ENCODE results near the gene SF3A1. TPM values are rescaled to one million over a fixed set of nuclear protein-coding genes. Genes with fewer than 3 reads are reported as not detected.

SF3A1 gene
- total and polyA plus RNA-seq, 2 of the 8 experiments (the other 6 are each of a cell fraction or from before 2014, with no cell fraction given), result 27.8 to 285 TPM

DNA sequence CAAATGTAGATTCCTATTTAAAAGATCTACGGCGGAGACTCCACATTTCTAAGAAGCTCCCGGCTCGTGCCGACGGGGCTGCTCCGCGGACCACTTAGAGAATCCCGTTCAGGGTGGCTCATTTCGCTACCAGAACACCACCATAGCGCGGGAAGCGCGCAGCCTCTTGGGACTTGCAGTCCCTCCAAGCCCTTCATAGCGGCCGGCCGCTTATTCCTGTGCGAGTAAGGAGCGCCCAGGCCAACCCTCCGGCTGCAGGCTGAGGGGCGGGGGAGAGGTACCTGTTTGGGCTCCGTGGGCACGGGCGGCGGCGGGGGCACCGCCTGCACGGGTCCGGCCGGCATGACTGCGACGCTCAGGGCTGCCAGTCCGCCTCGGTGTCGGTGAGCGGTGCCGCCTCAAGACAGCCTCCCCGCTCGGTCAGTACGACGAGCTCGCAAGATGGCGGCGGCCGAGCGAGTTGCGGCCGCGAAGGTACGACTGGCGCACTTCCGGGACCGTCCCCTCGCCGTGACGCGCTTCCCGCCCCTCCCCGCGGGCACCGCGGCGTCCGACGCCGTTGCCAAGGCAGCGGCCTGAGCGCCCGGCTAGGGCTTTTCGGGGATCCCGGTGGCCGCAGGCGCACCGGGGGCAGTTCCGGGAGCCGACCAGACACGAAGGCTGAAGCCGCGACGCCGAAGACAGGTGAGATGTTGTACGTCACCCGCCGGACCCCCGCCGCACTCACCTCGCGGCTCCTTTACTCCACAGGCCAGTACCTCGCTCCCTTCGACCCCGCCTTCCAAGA is at the start of gene SF3A1, which contains the start of gene CCDC157 (continued):
- TF ChIP-seq BCL11A (IDR thresholded peaks at IDR 0.05; ENCODE audit: low read depth in 2 of 2, low read length in 2 of 2) (no peak), BRCA1 (IDR thresholded peaks at IDR 0.05; ENCODE audit: low read depth, low read length) (peak; percentile 64), KDM4A (IDR thresholded peaks at IDR 0.05; ENCODE audit: low read depth, low read length, severe bottlenecking) (peak; percentile 97), SRF (IDR thresholded peaks at IDR 0.05; ENCODE audit: low read depth, low read length) (peak; percentile 58; the same call in 1 of the 2 replicates), CHD2 (IDR thresholded peaks at IDR 0.05; ENCODE audit: low read length) (peak; percentile 79), CREB1 (IDR thresholded peaks at IDR 0.05) (peak; percentile 97), ASH2L (IDR thresholded peaks at IDR 0.05; ENCODE audit: low read length) (peak; percentile 90), KDM1A (IDR thresholded peaks at IDR 0.05; ENCODE audit: borderline replicate concordance, low read length) (no peak), RFX5 (IDR thresholded peaks at IDR 0.05; ENCODE audit: borderline replicate concordance, low read depth, low read length) (no peak), EP300 (IDR thresholded peaks at IDR 0.05; ENCODE audit: borderline replicate concordance in 1 of 2, low read depth in 2 of 2, low read length in 2 of 2) (peak in 1 of 2 experiments; percentile 5; a peak in 1 of 3 replicates), CHD1 (IDR thresholded peaks at IDR 0.05; ENCODE audit: low read depth, low read length) (no peak), SP1 (IDR thresholded peaks at IDR 0.05; ENCODE audit: low read depth, low read length) (no peak), CEBPB (IDR thresholded peaks at IDR 0.05; ENCODE audit: low read depth, low read length) (no peak), HDAC2 (IDR thresholded peaks at IDR 0.05; ENCODE audit: borderline replicate concordance in 1 of 2, low read depth in 2 of 2, low read length in 2 of 2) (peak in 1 of 2 experiments; percentile 90; a peak in 2 of 4 replicates), SAP30 (IDR thresholded peaks at IDR 0.05; ENCODE audit: insufficient read depth, insufficient replicate concordance, low read length) (peak; percentile 47), RXRA (IDR thresholded peaks at IDR 0.05; ENCODE audit: insufficient read depth, low read depth, low read length) (no peak), EZH2 (IDR thresholded peaks at IDR 0.05; ENCODE audit: low read depth, low read length, severe bottlenecking) (no peak)
- TF ChIP-seq, protein P1, sequence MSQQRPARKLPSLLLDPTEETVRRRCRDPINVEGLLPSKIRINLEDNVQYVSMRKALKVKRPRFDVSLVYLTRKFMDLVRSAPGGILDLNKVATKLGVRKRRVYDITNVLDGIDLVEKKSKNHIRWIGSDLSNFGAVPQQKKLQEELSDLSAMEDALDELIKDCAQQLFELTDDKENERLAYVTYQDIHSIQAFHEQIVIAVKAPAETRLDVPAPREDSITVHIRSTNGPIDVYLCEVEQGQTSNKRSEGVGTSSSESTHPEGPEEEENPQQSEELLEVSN (IDR thresholded peaks at IDR 0.05), result peak; percentile 55; the same call in 1 of the 2 replicates
